HEK293 (cell line): ENCODE measurements around the gene CCDC40.

Source experiments
- CTCF ChIA-PET: fragments of 350-600 bp; formaldehyde crosslinking; extraction: SDS; loops from one replicate; lab custom pipeline; 2021; ENCODE audit warnings: antibody characterized with exemption; lab: Yijun Ruan, JAX
- POLR2A ChIA-PET: fragments of 300-600 bp; formaldehyde crosslinking; extraction: SDS; loops from one replicate; lab custom pipeline; 2020; ENCODE audit warnings: antibody characterized with exemption, inconsistent platforms; lab: Yijun Ruan, JAX
- H3K27ac ChIP-seq: fragments of 200-500 bp; sonication (Bioruptor generic); 2 replicates; pipeline ENCODE4 v1.5.1; 2014; ENCODE audit warnings: low read depth, low read length, control low read depth, inconsistent platforms; ENCODE audit errors: extremely low read depth
- H3K36me3 ChIP-seq, 2 experiments: fragments of 200-500 bp in 1 of 2; sonication (Bioruptor generic) in 1 of 2; 1 replicate in 1 of 2; 2 replicates in 1 of 2; pipeline ENCODE4 v1.5.1; 2014 to 2017; ENCODE audit warnings: inconsistent platforms in 2 of 2, low read length in 2 of 2; ENCODE audit not compliant: control insufficient read depth in 2 of 2, insufficient read depth in 1 of 2
- H3K4me1 ChIP-seq: fragments of 200-500 bp; sonication (Bioruptor generic); 2 replicates; pipeline ENCODE4 v1.5.1; 2014; ENCODE audit warnings: mild to moderate bottlenecking, low read length, inconsistent platforms; ENCODE audit not compliant: control insufficient read depth, insufficient read depth
- H3K4me3 ChIP-seq: 2 replicates; pipeline ENCODE4 v1.5.1; 2011; ENCODE audit warnings: low read depth, mild to moderate bottlenecking, control low read depth, low read length, moderate library complexity
- H3K9me3 ChIP-seq: fragments of 200-500 bp; sonication (Bioruptor generic); 2 replicates; pipeline ENCODE4 v1.5.1; 2014; ENCODE audit warnings: low read depth, low read length, inconsistent platforms; ENCODE audit not compliant: control insufficient read depth, insufficient read depth
- AEBP2 ChIP-seq: fragments of 450-650 bp; formaldehyde crosslinking; IDR thresholded peaks from 2 replicates; pipeline ENCODE4 v1.5.1; 2016; ENCODE audit warnings: missing biosample characterization, missing genetic modification characterization, borderline replicate concordance
- ATF2 ChIP-seq: fragments of 450-650 bp; formaldehyde crosslinking; IDR thresholded peaks from 2 replicates; pipeline ENCODE4 v1.5.1; 2016; ENCODE audit warnings: missing biosample characterization, missing genetic modification characterization, low read depth
- GLIS1 ChIP-seq: fragments of 450-650 bp; formaldehyde crosslinking; IDR thresholded peaks from 2 replicates; pipeline ENCODE4 v1.5.1; 2016; ENCODE audit warnings: missing biosample characterization, missing genetic modification characterization
- GLIS2 ChIP-seq: fragments of 450-650 bp; formaldehyde crosslinking; IDR thresholded peaks from 2 replicates; pipeline ENCODE4 v1.5.1; 2016; ENCODE audit warnings: missing biosample characterization, missing genetic modification characterization
- HOXD13 ChIP-seq: sonication (generic); formaldehyde crosslinking; IDR thresholded peaks from 2 replicates; pipeline ENCODE4 v1.8.0; 2022; ENCODE audit warnings: missing genetic modification reagents, borderline replicate concordance
- IKZF3 ChIP-seq: fragments of 450-650 bp; IDR thresholded peaks from 2 replicates; pipeline ENCODE4 v1.5.0; 2018; ENCODE audit warnings: missing biosample characterization, mild to moderate bottlenecking, missing genetic modification characterization, moderate library complexity
- KLF17 ChIP-seq: fragments of 450-650 bp; formaldehyde crosslinking; IDR thresholded peaks from 2 replicates; pipeline ENCODE4 v1.5.1; 2016; ENCODE audit warnings: missing biosample characterization, missing genetic modification characterization
- MEIS1 ChIP-seq: sonication (generic); formaldehyde crosslinking; IDR thresholded peaks from 2 replicates; pipeline ENCODE4 v1.8.1; 2022; ENCODE audit warnings: missing genetic modification reagents, mild to moderate bottlenecking, borderline replicate concordance
- OSR2 ChIP-seq: fragments of 450-650 bp; formaldehyde crosslinking; IDR thresholded peaks from 2 replicates; pipeline ENCODE4 v1.5.1; 2016; ENCODE audit warnings: missing biosample characterization, missing genetic modification characterization
- PRDM6 ChIP-seq: fragments of 450-650 bp; formaldehyde crosslinking; IDR thresholded peaks from 2 replicates; pipeline ENCODE4 v1.5.1; 2017; ENCODE audit warnings: missing biosample characterization, missing genetic modification characterization
- ZBTB21 ChIP-seq: fragments of 450-650 bp; formaldehyde crosslinking; IDR thresholded peaks from 2 replicates; pipeline ENCODE4 v1.5.1; 2017; ENCODE audit warnings: missing biosample characterization, missing genetic modification characterization
- ZBTB8A ChIP-seq: fragments of 450-650 bp; formaldehyde crosslinking; IDR thresholded peaks from 2 replicates; pipeline ENCODE4 v1.5.1; 2016; ENCODE audit warnings: missing biosample characterization, missing genetic modification characterization
- ZNF174 ChIP-seq: fragments of 450-650 bp; formaldehyde crosslinking; IDR thresholded peaks from 2 replicates; pipeline ENCODE4 v1.5.0; 2017; ENCODE audit warnings: missing biosample characterization, mild to moderate bottlenecking, missing genetic modification characterization
- ZNF280C ChIP-seq: fragments of 450-650 bp; formaldehyde crosslinking; IDR thresholded peaks from 2 replicates; pipeline ENCODE4 v1.5.1; 2016; ENCODE audit warnings: missing biosample characterization, missing genetic modification characterization
- ZNF324 ChIP-seq: fragments of 450-650 bp; formaldehyde crosslinking; IDR thresholded peaks from 2 replicates; pipeline ENCODE4 v1.5.1; 2016; ENCODE audit warnings: missing biosample characterization, missing genetic modification characterization
- ZNF501 ChIP-seq: fragments of 450-650 bp; formaldehyde crosslinking; IDR thresholded peaks from 2 replicates; pipeline ENCODE4 v1.5.1; 2016; ENCODE audit warnings: missing biosample characterization, missing genetic modification characterization
- ZNF514 ChIP-seq: fragments of 450-650 bp; formaldehyde crosslinking; IDR thresholded peaks from 2 replicates; pipeline ENCODE4 v1.5.1; 2016; ENCODE audit warnings: missing biosample characterization, missing genetic modification characterization
- ZNF549 ChIP-seq: fragments of 450-650 bp; IDR thresholded peaks from 2 replicates; pipeline ENCODE4 v1.5.1; 2018; ENCODE audit warnings: missing biosample characterization, missing genetic modification characterization, mild to moderate bottlenecking, inconsistent platforms, moderate library complexity
- ZNF571 ChIP-seq: fragments of 450-650 bp; formaldehyde crosslinking; IDR thresholded peaks from 2 replicates; pipeline ENCODE4 v1.5.0; 2017; ENCODE audit warnings: missing biosample characterization, missing genetic modification characterization
- ZNF645 ChIP-seq: fragments of 450-650 bp; formaldehyde crosslinking; IDR thresholded peaks from 2 replicates; pipeline ENCODE4; 2016; ENCODE audit warnings: missing biosample characterization, missing genetic modification characterization
- ZNF704 ChIP-seq: fragments of 450-650 bp; formaldehyde crosslinking; IDR thresholded peaks from 2 replicates; pipeline ENCODE4 v1.5.1; 2016; ENCODE audit warnings: missing biosample characterization, missing genetic modification characterization
- ZSCAN18 ChIP-seq: fragments of 450-650 bp; formaldehyde crosslinking; IDR thresholded peaks from 2 replicates; pipeline ENCODE4 v1.5.1; 2016; ENCODE audit warnings: missing biosample characterization, missing genetic modification characterization
- ZSCAN4 ChIP-seq: fragments of 450-650 bp; formaldehyde crosslinking; IDR thresholded peaks from 2 replicates; pipeline ENCODE4 v1.5.1; 2017; ENCODE audit warnings: missing biosample characterization, missing genetic modification characterization

CCDC40 gene

GRCh38 chr17:80147035-80147822, 110.8 kb downstream of the CCDC40 start, which contains the start of gene EIF4A3:
EIF4A3 (minus strand) TSS chr17:80147128; CDS start chr17:80146961, 167 bp downstream.
- H3K36me3 ChIP-seq, result peaks cover 24 to 36% of the 10 kb centered on the region in 2 experiments
- H3K27ac ChIP-seq, result peak within 1 kb of the TSS; percentile 84
- no peaks in the 10 kb centered on the region; the same call in 1 of the 2 replicates for H3K4me1 ChIP-seq
- peak within 1 kb of the TSS; percentile 97 for H3K4me3 ChIP-seq
- no peaks in the 10 kb centered on the region for H3K9me3 ChIP-seq
- ChIA-PET CTCF (interaction anchor here (1.4 kb wide), 1 partner anchor 142 kb away, joined by 5 read pairs; no protein-coding TSS in a partner anchor), POLR2A (interaction anchor here (0.6 to 1.4 kb wide), 5 partner anchors 12 to 113 kb away, joined by 3 to 5 read pairs (median 4); partner anchors contain the start of genes GAA, RNF213 and SLC26A11)
- TF ChIP-seq ZSCAN18 (no peak), ZSCAN4 (tag by site-specific recombination) (no peak), PRDM6 (no peak), ZNF514 (tag by site-specific recombination) (no peak), ZNF501 (tag by site-specific recombination) (peak; percentile 86), ATF2 (tag by site-specific recombination) (no peak), ZNF704 (tag by site-specific recombination) (no peak), GLIS1 (tag by site-specific recombination) (0 out of 2 replicates have a peak, but pooled peaks have one; percentile 10), OSR2 (no peak), ZBTB21 (tag by site-specific recombination) (no peak), KLF17 (tag by site-specific recombination) (peak; percentile 44; the same call in 1 of the 2 replicates), ZNF571 (no peak), ZNF324 (tag by site-specific recombination) (no peak), ZNF549 (tag by site-specific recombination) (no peak), ZBTB8A (peak; percentile 70), HOXD13 (CRISPR knock-in tag) (no peak), AEBP2 (tag by site-specific recombination) (no peak), ZNF645 (tag by site-specific recombination) (no peak), MEIS1 (CRISPR knock-in tag) (no peak), ZNF174 (tag by site-specific recombination) (no peak), IKZF3 (tag by site-specific recombination) (no peak), GLIS2 (tag by site-specific recombination) (peak; percentile 44; the same call in 1 of the 2 replicates), ZNF280C (no peak)
